Spleen (tissue), 11 donors: Measurements from ENCODE around the gene RAB11B. TPM values are rescaled to one million over a fixed set of nuclear protein-coding genes. Genes with fewer than 3 reads are reported as not detected.
"Not testable (repeated sequence)": the region's sequence is repeated elsewhere in the genome, so short reads cannot be mapped to it uniquely, and the experiment has no call there.

Experiments used
- DNase-seq: peaks from one replicate; pipeline ENCODE4 v3.0.0-alpha.2; 2020
- H3K27ac ChIP-seq, 8 donors: fragments of 200-600 bp; sonication (generic) in 7 of 8; 1 replicate in 4 of 8; 2 replicates in 4 of 8; pipeline versions ENCODE4 v1.5.0 to v1.8.0; 2016 to 2021; ENCODE audit warnings: inconsistent platforms in 4 of 8, mild to moderate bottlenecking in 4 of 8, moderate library complexity in 1 of 8
- H3K27me3 ChIP-seq, 7 donors: fragments of 200-600 bp; sonication (generic) in 6 of 7; replicated peaks in 1 of 7; 1 replicate in 4 of 7; 2 replicates in 3 of 7; pipeline versions ENCODE4 v1.5.0 to v1.8.0; 2016 to 2021; ENCODE audit warnings: inconsistent platforms in 3 of 7, mild to moderate bottlenecking in 1 of 7
- H3K36me3 ChIP-seq, 6 donors: fragments of 200-600 bp; sonication (generic) in 5 of 6; 1 replicate in 4 of 6; 2 replicates in 2 of 6; pipeline versions ENCODE4 v1.5.0 to v1.8.0; 2016 to 2021; ENCODE audit warnings: inconsistent platforms in 2 of 6
- H3K4me1 ChIP-seq, 6 donors: fragments of 200-600 bp; sonication (generic) in 5 of 6; 1 replicate in 3 of 6; 2 replicates in 3 of 6; pipeline versions ENCODE4 v1.5.0 to v1.8.0; 2016 to 2021; ENCODE audit warnings: inconsistent platforms in 3 of 6
- H3K4me3 ChIP-seq, 8 donors: fragments of 200-600 bp; sonication (generic) in 7 of 8; 1 replicate in 4 of 8; 2 replicates in 4 of 8; pipeline versions ENCODE4 v1.5.0 to v1.8.0; 2016 to 2021; ENCODE audit warnings: inconsistent platforms in 4 of 8, mild to moderate bottlenecking in 4 of 8, moderate library complexity in 2 of 8
- H3K9me3 ChIP-seq, 8 donors: fragments of 200-600 bp; sonication (generic) in 7 of 8; 1 replicate in 4 of 8; 2 replicates in 4 of 8; pipeline versions ENCODE4 v1.5.0 to v1.8.0; 2016 to 2021; ENCODE audit warnings: inconsistent platforms in 4 of 8
- CTCF ChIP-seq, 11 experiments: fragments of 200-600 bp in 7 of 11; fragments of 450-650 bp in 4 of 11; sonication (generic) in 4 of 11; IDR thresholded peaks in 8 of 11; conservative IDR thresholded peaks in 3 of 11; 1 replicate in 7 of 11; 2 replicates in 4 of 11; pipeline versions ENCODE4 v1.4.0 to v1.8.0; 2016 to 2021; ENCODE audit warnings: antibody characterized with exemption in 11 of 11, inconsistent platforms in 4 of 11, mild to moderate bottlenecking in 1 of 11
- POLR2A ChIP-seq, 3 donors: fragments of 450-650 bp; IDR thresholded peaks; one replicate each; pipeline ENCODE4 v1.5.1; 2017; ENCODE audit warnings: antibody characterized with exemption in 3 of 3, mild to moderate bottlenecking in 1 of 3
- POLR2AphosphoS5 ChIP-seq, 3 donors: sonication (generic); formaldehyde crosslinking; IDR thresholded peaks; one replicate each; pipeline ENCODE4 v1.5.1; 2017; ENCODE audit warnings: antibody characterized with exemption in 3 of 3
- WGBS, 5 donors: extraction: QIAGEN DNeasy Blood & Tissue Kit in 3 of 5; methylation state at CpG; one replicate each; pipeline versions ENCODE4 v1.1.5 to v1.1.7; 2013 to 2018; 5-methylcytosine and 5-hydroxymethylcytosine counted together
- intact Hi-C: fragments of 100-400 bp; cut with DNase I; formaldehyde crosslinking; loops from one replicate; pipeline ENCODE4 v1.15.0; 2023; ENCODE audit warnings: low total_unique reads
- polyA plus RNA-seq, 3 donors: library from polyadenylated mRNA; stranded (reverse); fragments of 200-250 nt; gene quantifications; one replicate each; pipeline ENCODE4 v1.2.1, GENCODE V29; 2013
- total RNA-seq, 7 donors: library from RNA; depleted of rRNA in 3 of 7; stranded (reverse); fragments of >200 nt in 3 of 7; fragmentation: NEBNext Ultra II Directional in 4 of 7; extraction: Animal tissue kit (Norgen Biotek cat#: 25700) in 4 of 7; gene quantifications; one replicate each; pipeline versions ENCODE4 v1.1.0 to v1.2.1, GENCODE V29; 2016 to 2021
- donor health status: healthy with polysubstance abuse.
- donor health status: DM: no; HTN: no; CAD: no; lungs with moderate emphysema.
- donor health status: DM: no; HTN: no; CAD: no.
- donor health status: Bipolar disorder and iron deficiency.
- donor health status: healthy.
- donor health status: DM: no; HTN: no; CAD: no.
- donor health status: DM: yes; HTN: yes; CAD: no.

The RAB11B gene
- total and polyA plus RNA-seq, 10 donors = 42.0 to 114 (median 84.7) TPM

- H3K36me3 ChIP-seq = peaks cover 0 to 70% (median 54%) of the 10 kb centered on the region in 6 donors
- H3K9me3 ChIP-seq = no peaks in the 10 kb centered on the region
- WGBS, 5 donors = 80 to 90% (median 90%) methylated on average over 17 to 18 of the region's 18 CpGs
- TF ChIP-seq POLR2A (IDR thresholded peaks at IDR 0.05) = no peak
- TF ChIP-seq CTCF (IDR thresholded peaks at IDR 0.05 in 8 of 11, conservative IDR thresholded peaks at IDR 0.05 in 3 of 11) = no peak
- peak in 2 of 3 donors; percentile 22 to 45 for TF ChIP-seq POLR2AphosphoS5 (IDR thresholded peaks at IDR 0.05)
- peaks cover 0 to 24% (median 5%) of the 10 kb centered on the region in 6 donors for H3K4me1 ChIP-seq
- no peak overlapping the region for H3K4me3 ChIP-seq
- intact Hi-C loops = loop anchor here (10.0 kb wide), 1 partner anchor 50 kb away; no protein-coding TSS in a partner anchor
- no peaks in the 10 kb centered on the region for H3K27me3 ChIP-seq
- peak overlapping the region in 5 of 8 donors; percentile 4 to 48 (median 22) for H3K27ac ChIP-seq
- DNase-seq = no peak
These were observed 14.4 kb downstream of the RAB11B start for GRCh38 chr19:8404391-8405151.

GRCh38 chr19:8410718-8411117, 20.6 kb downstream of the RAB11B start:
- H3K27me3 ChIP-seq, H3K4me3 ChIP-seq, H3K9me3 ChIP-seq, DNase-seq, H3K36me3 ChIP-seq, H3K27ac ChIP-seq, intact Hi-C loops: not testable (repeated sequence)
- H3K4me1 ChIP-seq = peaks cover 9 to 46% (median 27%) of the 10 kb centered on the region in 6 donors
- peak in 1 of 3 donors; percentile 8 for TF ChIP-seq POLR2AphosphoS5 (IDR thresholded peaks at IDR 0.05)
- WGBS, 5 donors = 86 to 93% (median 87%) methylated on average over 13 of the region's 13 CpGs

GRCh38 chr19:8412783-8413628, 22.8 kb downstream of the RAB11B start, which contains the start of gene MARCHF2:
Gene MARCHF2, plus strand, starts transcription at chr19:8413305. Its CDS starts 8,536 bp downstream, at chr19:8421841.
- peak within 1 kb of the TSS in 7 of 8 donors; percentile 51 to 88 (median 79) for H3K27ac ChIP-seq
- peak within 1 kb of the TSS; percentile 81 to 98 (median 92) for H3K4me3 ChIP-seq
- no peaks in the 10 kb centered on the region for H3K27me3 ChIP-seq
- no peaks in the 10 kb centered on the region for H3K9me3 ChIP-seq
- peak; percentile 99 for DNase-seq
- H3K36me3 ChIP-seq = no peaks in the 10 kb centered on the region
- H3K4me1 ChIP-seq = peaks cover 9 to 69% (median 30%) of the 10 kb centered on the region in 6 donors
- WGBS, 5 donors = 4 to 30% (median 5%) methylated on average over 16 to 89 of the region's 89 CpGs
- intact Hi-C loops = no loop called here
- TF ChIP-seq POLR2AphosphoS5 (IDR thresholded peaks at IDR 0.05) (peak; percentile 74 to 87 (median 85)), CTCF (IDR thresholded peaks at IDR 0.05 in 8 of 11, conservative IDR thresholded peaks at IDR 0.05 in 3 of 11) (peak; percentile 46 to 88 (median 75)), POLR2A (IDR thresholded peaks at IDR 0.05) (peak in 1 of 3 donors; percentile 28)

- no peak for DNase-seq
- TF ChIP-seq CTCF (IDR thresholded peaks at IDR 0.05 in 8 of 11, conservative IDR thresholded peaks at IDR 0.05 in 3 of 11) (no peak), POLR2A (IDR thresholded peaks at IDR 0.05) (no peak), POLR2AphosphoS5 (IDR thresholded peaks at IDR 0.05) (no peak)
- no peaks in the 10 kb centered on the region for H3K27me3 ChIP-seq
- WGBS, 5 donors = 13 to 27% (median 20%) methylated on average over 3 of the region's 3 CpGs
- H3K4me3 ChIP-seq = peak overlapping the region; percentile 81 to 98 (median 92)
- no peaks in the 10 kb centered on the region for H3K9me3 ChIP-seq
- intact Hi-C loops = no loop called here
- H3K27ac ChIP-seq = peak overlapping the region in 5 of 8 donors; percentile 76 to 88 (median 85)
- H3K4me1 ChIP-seq = peaks cover 9 to 75% (median 33%) of the 10 kb centered on the region in 6 donors
- peaks cover 0 to 2% (median 0%) of the 10 kb centered on the region in 6 donors for H3K36me3 ChIP-seq
These were observed 23.5 kb downstream of the RAB11B start for GRCh38 chr19:8413629-8413995.
